ENCODE data around the gene WNT11. TPM values are rescaled to one million over a fixed set of nuclear protein-coding genes. Genes with fewer than 3 reads are reported as not detected.

Gene WNT11
- total and polyA plus RNA-seq, 2 of the 13 experiments (the other 11 are each of a cell fraction or from before 2014, with no cell fraction given): 0.34 to 0.66 TPM

- TF ChIP-seq ZMAT5 (CRISPR knock-in tag; IDR thresholded peaks at IDR 0.05; ENCODE audit: borderline replicate concordance, low read depth) (no peak), KLF15 (CRISPR knock-in tag; IDR thresholded peaks at IDR 0.05; ENCODE audit: borderline replicate concordance) (no peak), GFI1 (CRISPR knock-in tag; IDR thresholded peaks at IDR 0.05; ENCODE audit: borderline replicate concordance) (no peak), MYPOP (CRISPR knock-in tag; IDR thresholded peaks at IDR 0.05) (no peak), MTF1 (CRISPR knock-in tag; IDR thresholded peaks at IDR 0.05) (no peak), ZNF670 (CRISPR knock-in tag; IDR thresholded peaks at IDR 0.05; ENCODE audit: borderline replicate concordance) (no peak), REL (CRISPR knock-in tag; conservative IDR thresholded peaks at IDR 0.05) (no peak), DR1 (CRISPR knock-in tag; IDR thresholded peaks at IDR 0.05) (no peak), ZNF784 (CRISPR knock-in tag; IDR thresholded peaks at IDR 0.05; ENCODE audit: borderline replicate concordance) (no peak), AFF4 (CRISPR knock-in tag; IDR thresholded peaks at IDR 0.05) (no peak), ZFP36 (IDR thresholded peaks at IDR 0.05; ENCODE audit: borderline replicate concordance, low read depth, low read length, partially characterized antibody) (no peak), MIER2 (CRISPR knock-in tag; IDR thresholded peaks at IDR 0.05) (no peak), GTF2F1 (IDR thresholded peaks at IDR 0.05; ENCODE audit: low read length) (no peak), JUNB (CRISPR knock-in tag; IDR thresholded peaks at IDR 0.05; ENCODE audit: borderline replicate concordance) (peak; percentile 89), ADNP (CRISPR knock-in tag; IDR thresholded peaks at IDR 0.05) (peak; percentile 40; the same call in 1 of the 2 replicates), ATF7-NPFF (CRISPR knock-in tag; IDR thresholded peaks at IDR 0.05; ENCODE audit: low read depth) (no peak), ZNF101 (CRISPR knock-in tag; IDR thresholded peaks at IDR 0.05; ENCODE audit: borderline replicate concordance, low read depth) (no peak), ATF7 (IDR thresholded peaks at IDR 0.05) (no peak), ATF7 (CRISPR knock-in tag; IDR thresholded peaks at IDR 0.05) (0 out of 2 replicates have a peak, but pooled peaks have one; percentile 27), TIGD3 (CRISPR knock-in tag; IDR thresholded peaks at IDR 0.05; ENCODE audit: borderline replicate concordance) (no peak)
Observed at GRCh38 chr11:76148941-76149613, 57.2 kb downstream of the WNT11 start (continued).
